Nephron progenitor cell (in vitro differentiated cells): ENCODE measurements around the gene NTM.

Source experiments
- DNase-seq: peaks from one replicate; pipeline ENCODE4 v3.0.0; 2021
- H3K27ac Mint-ChIP-seq: 2 replicates; pipeline ENCODE4 v1.8.0; 2021; ENCODE audit warnings: mild to moderate bottlenecking, moderate library complexity, mixed read lengths
- H3K27me3 Mint-ChIP-seq: 2 replicates; pipeline ENCODE4 v1.8.0; 2021; ENCODE audit warnings: mild to moderate bottlenecking, low read depth, mixed read lengths; ENCODE audit not compliant: poor library complexity
- H3K36me3 Mint-ChIP-seq: 2 replicates; pipeline ENCODE4 v1.8.0; 2021; ENCODE audit warnings: low read depth, mixed read lengths
- H3K4me1 Mint-ChIP-seq: 2 replicates; pipeline ENCODE4 v1.8.0; 2021; ENCODE audit warnings: mixed read lengths
- H3K4me3 Mint-ChIP-seq: 2 replicates; pipeline ENCODE4 v1.8.0; 2021; ENCODE audit warnings: mild to moderate bottlenecking, moderate library complexity, mixed read lengths
- H3K9me3 Mint-ChIP-seq: 2 replicates; pipeline ENCODE4 v1.8.0; 2021; ENCODE audit warnings: mild to moderate bottlenecking, moderate library complexity, mixed read lengths
- TF ChIP-seq, protein P1 (sequence below): fragments of 200-600 bp; sonication (generic); IDR thresholded peaks from 2 replicates; pipeline ENCODE4 v1.5.0; 2021; ENCODE audit warnings: antibody characterized with exemption

NTM gene

DNA sequence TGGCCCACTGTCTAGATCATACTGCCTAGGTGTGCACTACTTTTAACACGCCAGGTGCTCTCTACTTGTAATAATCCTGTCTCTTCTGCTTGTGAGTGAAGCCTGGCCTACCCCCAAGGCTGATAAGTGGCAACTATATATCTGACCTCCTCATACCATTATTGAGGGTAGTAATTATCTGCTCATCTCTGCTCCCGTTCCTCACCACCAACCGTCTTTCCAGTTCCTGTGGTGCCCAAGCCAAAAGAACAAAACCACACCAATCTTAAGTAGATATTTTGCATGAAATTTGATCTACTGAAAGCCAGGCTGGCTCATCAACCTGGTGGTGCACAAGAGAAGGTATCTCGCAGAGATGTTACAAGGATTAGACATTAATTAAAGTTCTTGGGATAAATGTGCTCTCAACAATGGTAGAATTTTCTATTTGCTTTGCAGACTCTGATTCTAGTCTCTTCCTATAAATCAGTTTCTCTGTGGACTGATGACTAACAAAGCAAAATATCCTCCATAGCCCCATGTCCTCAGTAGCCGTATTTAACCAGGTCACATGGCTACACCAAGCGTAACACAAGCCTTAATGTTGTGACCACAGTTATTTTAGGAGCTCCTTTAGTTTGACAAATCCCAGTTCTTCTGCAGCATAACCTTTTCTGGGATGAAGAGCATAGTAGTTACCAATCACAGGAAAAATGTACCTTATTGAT is 267.2 kb downstream of the NTM start:
- Mint-ChIP-seq H3K4me3 (no peak overlapping the region), H3K4me1 (peaks cover 51% of the 10 kb centered on the region), H3K27me3 (peaks cover 8% of the 10 kb centered on the region), H3K36me3 (peaks cover 5% of the 10 kb centered on the region), H3K9me3 (peaks cover 11% of the 10 kb centered on the region), H3K27ac (no peak overlapping the region)
- TF ChIP-seq, protein P1, sequence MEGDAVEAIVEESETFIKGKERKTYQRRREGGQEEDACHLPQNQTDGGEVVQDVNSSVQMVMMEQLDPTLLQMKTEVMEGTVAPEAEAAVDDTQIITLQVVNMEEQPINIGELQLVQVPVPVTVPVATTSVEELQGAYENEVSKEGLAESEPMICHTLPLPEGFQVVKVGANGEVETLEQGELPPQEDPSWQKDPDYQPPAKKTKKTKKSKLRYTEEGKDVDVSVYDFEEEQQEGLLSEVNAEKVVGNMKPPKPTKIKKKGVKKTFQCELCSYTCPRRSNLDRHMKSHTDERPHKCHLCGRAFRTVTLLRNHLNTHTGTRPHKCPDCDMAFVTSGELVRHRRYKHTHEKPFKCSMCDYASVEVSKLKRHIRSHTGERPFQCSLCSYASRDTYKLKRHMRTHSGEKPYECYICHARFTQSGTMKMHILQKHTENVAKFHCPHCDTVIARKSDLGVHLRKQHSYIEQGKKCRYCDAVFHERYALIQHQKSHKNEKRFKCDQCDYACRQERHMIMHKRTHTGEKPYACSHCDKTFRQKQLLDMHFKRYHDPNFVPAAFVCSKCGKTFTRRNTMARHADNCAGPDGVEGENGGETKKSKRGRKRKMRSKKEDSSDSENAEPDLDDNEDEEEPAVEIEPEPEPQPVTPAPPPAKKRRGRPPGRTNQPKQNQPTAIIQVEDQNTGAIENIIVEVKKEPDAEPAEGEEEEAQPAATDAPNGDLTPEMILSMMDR = no peak
- no peak for DNase-seq

DNA sequence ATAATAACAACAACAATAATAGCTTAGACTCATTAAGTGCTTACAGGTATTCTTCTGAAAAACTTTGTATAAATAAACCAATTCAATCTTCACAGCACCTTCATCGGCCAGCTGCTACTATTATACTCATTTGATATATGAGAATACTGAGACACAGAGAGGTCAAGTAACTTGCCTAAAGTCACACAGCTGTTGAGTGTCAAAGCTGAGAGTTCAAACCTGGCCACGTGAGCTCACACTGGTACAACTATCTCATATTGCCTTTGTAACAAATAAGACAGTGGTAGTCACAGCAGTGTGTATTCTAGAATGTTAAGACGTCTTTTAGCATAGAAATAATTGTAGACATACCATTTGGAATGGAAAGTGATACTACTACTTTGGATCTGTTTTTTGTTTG is 268.5 kb downstream of the NTM start:
- TF ChIP-seq, protein P1 = no peak
- no peak for DNase-seq
- Mint-ChIP-seq H3K9me3 (no peaks in the 10 kb centered on the region), H3K27me3 (peaks cover 4% of the 10 kb centered on the region), H3K4me1 (peaks cover 60% of the 10 kb centered on the region), H3K4me3 (no peak overlapping the region), H3K27ac (no peak overlapping the region), H3K36me3 (no peaks in the 10 kb centered on the region)

DNA sequence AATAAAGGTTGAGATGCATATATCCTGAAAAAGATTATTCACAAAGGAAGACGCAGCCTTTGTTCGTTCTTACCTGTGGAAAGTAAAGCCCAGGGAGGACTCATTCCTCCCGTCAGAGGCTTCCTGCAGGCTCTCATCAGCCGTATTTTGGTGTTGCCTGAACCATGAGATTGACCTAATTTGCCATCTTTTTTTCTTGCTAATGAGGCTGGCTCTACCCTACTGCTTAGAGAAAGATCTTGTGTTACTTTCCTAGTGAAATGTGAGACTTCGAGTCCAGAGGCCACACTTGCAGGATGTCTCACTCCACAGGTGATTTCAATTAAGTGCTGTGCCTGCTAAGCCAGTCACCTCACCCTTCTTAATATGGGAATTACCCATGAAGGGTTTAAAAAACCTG is 269.9 kb downstream of the NTM start:
- Mint-ChIP-seq H3K4me1 (peaks cover 64% of the 10 kb centered on the region), H3K36me3 (no peaks in the 10 kb centered on the region), H3K27me3 (peaks cover 4% of the 10 kb centered on the region), H3K4me3 (peak overlapping the region; percentile 3), H3K9me3 (no peaks in the 10 kb centered on the region), H3K27ac (no peak overlapping the region)
- no peak for DNase-seq
- TF ChIP-seq, protein P1 = no peak

DNA sequence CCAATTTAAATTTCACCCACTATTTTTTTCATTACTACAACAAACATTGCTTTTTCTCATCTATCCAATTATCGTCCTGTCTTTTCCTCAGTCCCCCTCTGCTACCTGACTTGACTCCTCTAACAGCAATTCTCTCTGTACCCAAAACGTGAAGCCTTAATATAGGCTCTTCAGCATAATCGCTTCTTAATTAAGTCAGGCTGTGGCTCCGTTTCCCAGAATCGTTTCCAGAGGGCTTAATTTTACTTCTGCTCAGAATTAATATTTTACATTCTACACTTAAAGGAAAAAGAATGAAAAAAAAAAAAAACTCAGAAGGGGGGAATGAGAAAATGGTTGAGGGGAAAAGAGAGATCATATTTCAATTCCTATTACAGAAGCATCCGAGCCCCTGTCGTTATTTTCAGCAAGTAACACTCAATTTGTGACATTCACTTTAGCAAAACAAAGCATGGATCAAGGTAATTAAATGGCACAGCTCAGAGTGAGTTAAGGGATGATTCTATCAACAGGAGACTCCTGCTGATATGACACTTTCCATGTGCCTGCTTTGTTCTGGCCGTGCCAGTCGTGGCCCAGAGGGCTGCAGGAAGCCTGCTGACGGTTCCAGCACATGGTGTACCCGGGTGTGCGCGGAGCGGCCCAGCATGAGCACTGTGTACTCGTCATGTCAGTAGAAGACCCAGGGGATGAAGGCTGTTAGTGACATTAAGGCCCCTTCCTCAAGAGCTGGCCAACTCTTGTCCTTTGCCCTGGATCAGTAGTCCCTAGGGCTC is 272.5 kb downstream of the NTM start:
- H3K4me3 Mint-ChIP-seq = no peak overlapping the region
- no peak for DNase-seq
- TF ChIP-seq, protein P1 = no peak
- H3K36me3 Mint-ChIP-seq = no peaks in the 10 kb centered on the region
- H3K4me1 Mint-ChIP-seq = peaks cover 55% of the 10 kb centered on the region
- no peaks in the 10 kb centered on the region for H3K9me3 Mint-ChIP-seq
- H3K27me3 Mint-ChIP-seq = peaks cover 6% of the 10 kb centered on the region
- H3K27ac Mint-ChIP-seq = no peak overlapping the region

DNA sequence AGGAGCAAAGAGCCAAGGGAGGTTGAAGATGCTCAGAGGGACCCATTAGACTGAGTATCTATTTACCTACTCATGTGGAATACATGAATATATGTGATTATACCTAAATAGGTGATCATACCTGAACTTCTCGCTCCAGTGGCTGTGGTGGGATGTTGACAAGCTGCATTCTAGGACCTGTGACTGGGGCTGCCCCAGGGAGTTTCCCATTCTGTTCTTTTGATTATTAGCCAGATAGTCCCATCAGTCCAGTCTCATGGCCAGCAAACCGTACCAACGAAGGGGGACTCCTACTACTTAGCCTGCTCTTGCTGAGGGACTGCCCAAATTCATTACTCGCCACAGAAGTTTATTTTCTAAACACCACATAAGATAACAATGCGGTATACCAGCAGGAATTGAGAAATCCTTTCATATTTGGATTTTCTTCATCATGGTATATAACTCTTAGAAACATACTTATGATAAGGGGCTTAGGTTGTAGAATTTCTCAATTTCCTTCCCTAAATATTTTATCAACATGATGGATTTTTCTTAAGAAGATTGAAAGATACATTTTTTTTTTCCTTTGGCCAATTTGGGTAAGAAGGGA is 273.9 kb downstream of the NTM start:
- Mint-ChIP-seq H3K9me3 (no peaks in the 10 kb centered on the region), H3K36me3 (no peaks in the 10 kb centered on the region), H3K27me3 (peaks cover 7% of the 10 kb centered on the region), H3K4me3 (no peak overlapping the region), H3K4me1 (peaks cover 53% of the 10 kb centered on the region), H3K27ac (no peak overlapping the region)
- TF ChIP-seq, protein P1 = no peak
- no peak for DNase-seq
